ENCODE measurements around the gene SLC37A1. TPM values are rescaled to one million over a fixed set of nuclear protein-coding genes. Genes with fewer than 3 reads are reported as not detected.

The SLC37A1 gene
- total RNA-seq, 2 donors from 2014 or later: 22.7 to 47.0 TPM

DNA sequence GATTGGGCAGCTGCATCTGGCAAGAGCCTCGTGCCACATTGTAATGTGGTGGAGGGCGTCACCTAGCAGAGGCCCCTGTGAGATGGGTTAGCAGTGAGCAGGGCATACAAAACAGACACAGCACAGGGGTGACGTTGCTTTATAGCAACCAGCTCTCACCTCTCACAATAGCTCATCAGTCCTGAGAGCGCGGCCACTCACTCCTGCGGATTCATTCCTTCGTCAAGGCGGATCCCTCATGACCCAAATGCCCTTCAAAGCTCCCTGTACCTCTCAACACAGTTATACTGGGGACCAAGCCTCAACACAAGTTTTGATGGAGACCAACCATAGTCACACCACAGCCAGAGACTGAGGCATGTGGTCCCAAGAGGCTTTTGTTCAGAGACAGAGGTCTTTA lies 22.9 kb downstream of the SLC37A1 start:
- Histone ChIP-seq H3K4me1 (ENCODE audit: control insufficient read depth, insufficient read depth, low read length) (no peaks in the 10 kb centered on the region), H3K27ac (ENCODE audit: low read depth, low read length) (no peak overlapping the region), H3K4me3 (ENCODE audit: low read length) (no peak overlapping the region), H3K9me3 (ENCODE audit: control insufficient read depth, low read length) (no peaks in the 10 kb centered on the region), H3K27me3 (ENCODE audit: control insufficient read depth, insufficient read depth, low read length, poor library complexity, severe bottlenecking) (no peaks in the 10 kb centered on the region), H3K9ac (ENCODE audit: extremely low read depth, low read length, poor library complexity, severe bottlenecking) (no peak overlapping the region), H3K36me3 (ENCODE audit: control insufficient read depth, insufficient read depth, low read length) (no peaks in the 10 kb centered on the region)
- no peak overlapping the region for H3K4me3 Mint-ChIP-seq
- no peak for DNase-seq
- H3K9me3 Mint-ChIP-seq: no peaks in the 10 kb centered on the region
- WGBS, 2 experiments (ENCODE audit: insufficient coverage in 1 of 2, insufficient read length in 1 of 2): 91% methylated on average over 7 to 8 of the region's 8 CpGs
- H3K36me3 Mint-ChIP-seq (ENCODE audit: low read depth): peaks cover 50% of the 10 kb centered on the region
- H3K27ac Mint-ChIP-seq: no peak overlapping the region
- TF ChIP-seq, protein P1, sequence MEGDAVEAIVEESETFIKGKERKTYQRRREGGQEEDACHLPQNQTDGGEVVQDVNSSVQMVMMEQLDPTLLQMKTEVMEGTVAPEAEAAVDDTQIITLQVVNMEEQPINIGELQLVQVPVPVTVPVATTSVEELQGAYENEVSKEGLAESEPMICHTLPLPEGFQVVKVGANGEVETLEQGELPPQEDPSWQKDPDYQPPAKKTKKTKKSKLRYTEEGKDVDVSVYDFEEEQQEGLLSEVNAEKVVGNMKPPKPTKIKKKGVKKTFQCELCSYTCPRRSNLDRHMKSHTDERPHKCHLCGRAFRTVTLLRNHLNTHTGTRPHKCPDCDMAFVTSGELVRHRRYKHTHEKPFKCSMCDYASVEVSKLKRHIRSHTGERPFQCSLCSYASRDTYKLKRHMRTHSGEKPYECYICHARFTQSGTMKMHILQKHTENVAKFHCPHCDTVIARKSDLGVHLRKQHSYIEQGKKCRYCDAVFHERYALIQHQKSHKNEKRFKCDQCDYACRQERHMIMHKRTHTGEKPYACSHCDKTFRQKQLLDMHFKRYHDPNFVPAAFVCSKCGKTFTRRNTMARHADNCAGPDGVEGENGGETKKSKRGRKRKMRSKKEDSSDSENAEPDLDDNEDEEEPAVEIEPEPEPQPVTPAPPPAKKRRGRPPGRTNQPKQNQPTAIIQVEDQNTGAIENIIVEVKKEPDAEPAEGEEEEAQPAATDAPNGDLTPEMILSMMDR (conservative IDR thresholded peaks at IDR 0.05): no peak
- H3K27me3 Mint-ChIP-seq (ENCODE audit: insufficient read depth): no peaks in the 10 kb centered on the region
- peaks cover 26% of the 10 kb centered on the region for H3K4me1 Mint-ChIP-seq

DNA sequence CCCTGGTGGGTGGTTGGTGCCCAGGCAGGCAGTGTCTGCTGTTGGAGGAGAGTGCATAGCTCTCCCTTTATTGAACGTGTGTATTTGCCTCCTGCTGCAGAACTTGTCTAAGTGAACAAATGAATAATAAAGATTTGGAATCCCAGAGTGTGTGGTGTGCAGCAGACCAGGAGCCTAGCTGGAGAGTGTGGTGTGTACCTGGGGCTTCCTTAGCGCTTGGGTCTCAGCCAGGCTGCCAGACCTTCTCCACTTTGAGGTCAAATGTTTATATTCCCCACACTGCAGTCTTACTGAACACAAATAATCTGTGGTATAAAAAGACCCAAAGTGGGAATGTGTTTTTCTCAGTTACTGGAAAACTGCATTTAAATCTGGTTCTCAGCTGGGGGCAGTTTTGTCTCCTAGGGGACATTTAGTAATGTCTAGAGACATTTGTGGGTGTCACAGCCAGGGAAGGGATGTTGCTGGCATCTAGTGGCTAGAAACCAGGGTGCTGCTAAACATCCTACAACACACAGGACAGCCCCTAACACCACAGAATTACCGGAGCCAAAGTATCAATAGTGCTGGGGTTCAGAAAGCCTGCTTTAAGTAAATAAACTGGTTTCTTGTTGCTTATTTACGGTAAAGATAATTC lies 23.6 kb downstream of the SLC37A1 start:
- Histone ChIP-seq H3K4me1 (ENCODE audit: control insufficient read depth, insufficient read depth, low read length) (no peaks in the 10 kb centered on the region), H3K4me3 (ENCODE audit: low read length) (no peak overlapping the region), H3K9ac (ENCODE audit: extremely low read depth, low read length, poor library complexity, severe bottlenecking) (no peak overlapping the region), H3K9me3 (ENCODE audit: control insufficient read depth, low read length) (no peaks in the 10 kb centered on the region), H3K36me3 (ENCODE audit: control insufficient read depth, insufficient read depth, low read length) (no peaks in the 10 kb centered on the region), H3K27me3 (ENCODE audit: control insufficient read depth, insufficient read depth, low read length, poor library complexity, severe bottlenecking) (no peaks in the 10 kb centered on the region), H3K27ac (ENCODE audit: low read depth, low read length) (no peak overlapping the region)
- H3K4me1 Mint-ChIP-seq: peaks cover 26% of the 10 kb centered on the region
- no peak for DNase-seq
- WGBS, 2 experiments (ENCODE audit: insufficient coverage in 1 of 2, insufficient read length in 1 of 2): 84 to 96% methylated on average over 3 to 4 of the region's 4 CpGs
- TF ChIP-seq, protein P1 (conservative IDR thresholded peaks at IDR 0.05): peak; percentile 64
- H3K27ac Mint-ChIP-seq: no peak overlapping the region
- H3K27me3 Mint-ChIP-seq (ENCODE audit: insufficient read depth): no peaks in the 10 kb centered on the region
- H3K9me3 Mint-ChIP-seq: no peaks in the 10 kb centered on the region
- no peak overlapping the region for H3K4me3 Mint-ChIP-seq
- peaks cover 51% of the 10 kb centered on the region for H3K36me3 Mint-ChIP-seq (ENCODE audit: low read depth)

DNA sequence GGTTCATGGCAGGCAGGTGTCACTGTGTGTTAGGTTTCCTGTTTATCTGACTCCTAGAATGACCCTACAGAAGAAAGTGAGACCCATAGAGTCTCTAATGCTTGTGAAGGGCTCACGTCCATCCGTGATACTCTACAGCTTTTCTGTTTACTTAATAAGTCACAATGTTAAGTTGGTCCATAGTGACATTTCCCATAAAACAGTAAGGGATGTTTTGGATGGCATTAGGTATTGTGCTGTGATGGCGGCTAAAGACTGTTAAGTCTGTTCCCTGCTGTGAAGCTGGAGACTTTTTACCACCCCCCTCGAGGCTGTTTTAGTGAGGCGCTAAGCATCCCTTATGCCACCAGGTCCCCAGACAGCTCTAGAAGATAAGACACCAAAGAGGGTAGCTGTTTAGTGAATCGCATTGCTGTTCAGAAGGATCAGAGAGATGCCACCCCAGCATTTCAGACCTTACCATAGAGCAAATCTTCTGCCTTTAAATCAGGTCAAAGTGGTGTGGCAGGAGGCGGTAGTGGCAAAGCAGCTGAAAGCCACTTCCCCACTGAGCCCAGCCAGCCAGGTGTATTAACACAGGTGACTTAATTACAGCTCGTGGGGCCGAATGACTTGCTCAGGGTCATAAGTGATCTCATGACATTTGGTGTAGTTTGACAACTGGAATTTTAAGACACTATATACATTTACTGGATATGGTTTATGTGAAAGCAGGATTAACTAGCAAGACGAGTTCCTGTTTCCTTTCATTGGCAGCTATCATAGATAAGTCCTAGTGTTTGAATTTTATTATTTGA lies 25.0 kb downstream of the SLC37A1 start:
- Histone ChIP-seq H3K27ac (ENCODE audit: low read depth, low read length) (no peak overlapping the region), H3K4me1 (ENCODE audit: control insufficient read depth, insufficient read depth, low read length) (no peaks in the 10 kb centered on the region), H3K9ac (ENCODE audit: extremely low read depth, low read length, poor library complexity, severe bottlenecking) (no peak overlapping the region), H3K9me3 (ENCODE audit: control insufficient read depth, low read length) (no peaks in the 10 kb centered on the region), H3K36me3 (ENCODE audit: control insufficient read depth, insufficient read depth, low read length) (peaks cover 5% of the 10 kb centered on the region), H3K4me3 (ENCODE audit: low read length) (no peak overlapping the region), H3K27me3 (ENCODE audit: control insufficient read depth, insufficient read depth, low read length, poor library complexity, severe bottlenecking) (no peaks in the 10 kb centered on the region)
- Mint-ChIP-seq H3K36me3 (ENCODE audit: low read depth) (peaks cover 64% of the 10 kb centered on the region), H3K4me1 (peaks cover 26% of the 10 kb centered on the region), H3K27me3 (ENCODE audit: insufficient read depth) (no peaks in the 10 kb centered on the region), H3K27ac (no peak overlapping the region), H3K9me3 (no peaks in the 10 kb centered on the region), H3K4me3 (no peak overlapping the region)
- DNase-seq: no peak
- TF ChIP-seq, protein P1 (conservative IDR thresholded peaks at IDR 0.05): no peak
- WGBS, 2 experiments (ENCODE audit: insufficient coverage in 1 of 2, insufficient read length in 1 of 2): 80% methylated on average over 7 to 10 of the region's 10 CpGs
